Measurements from ENCODE around the gene CACNG6.

DNA sequence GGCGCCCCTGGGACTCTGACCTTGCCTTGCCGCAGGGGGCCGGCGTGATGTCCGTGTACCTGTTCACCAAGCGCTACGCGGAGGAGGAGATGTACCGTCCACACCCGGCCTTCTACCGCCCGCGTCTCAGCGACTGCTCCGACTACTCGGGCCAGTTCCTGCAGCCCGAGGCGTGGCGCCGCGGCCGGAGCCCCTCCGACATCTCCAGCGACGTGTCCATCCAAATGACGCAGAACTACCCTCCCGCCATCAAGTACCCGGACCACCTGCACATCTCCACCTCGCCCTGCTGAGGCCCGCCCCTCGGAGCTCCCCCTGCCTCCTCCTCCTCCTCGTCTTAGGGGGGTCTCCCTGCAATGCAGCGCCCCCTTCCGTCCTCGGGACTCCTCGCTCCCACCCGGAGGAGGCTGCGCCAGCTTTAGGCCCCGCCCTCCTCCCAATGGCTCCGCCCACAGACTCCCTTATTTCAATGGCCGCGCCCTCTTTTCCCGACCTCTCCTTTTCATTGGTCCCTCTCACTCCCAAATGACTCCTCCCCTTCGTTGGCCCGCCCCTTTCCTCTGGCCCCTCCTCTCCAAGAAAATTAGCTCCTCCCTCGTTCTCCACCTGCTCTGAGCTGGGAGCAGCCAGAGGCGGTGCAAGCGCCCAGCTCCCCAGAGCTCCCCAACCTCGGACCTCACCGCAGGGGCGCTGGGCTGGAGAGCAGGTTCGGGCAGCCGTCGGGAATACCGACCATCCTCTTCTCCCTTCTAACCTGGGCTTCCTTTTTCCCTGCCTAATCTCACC, 49.2 kb upstream of the CACNG6 start:
- TF ChIP-seq, protein P1, sequence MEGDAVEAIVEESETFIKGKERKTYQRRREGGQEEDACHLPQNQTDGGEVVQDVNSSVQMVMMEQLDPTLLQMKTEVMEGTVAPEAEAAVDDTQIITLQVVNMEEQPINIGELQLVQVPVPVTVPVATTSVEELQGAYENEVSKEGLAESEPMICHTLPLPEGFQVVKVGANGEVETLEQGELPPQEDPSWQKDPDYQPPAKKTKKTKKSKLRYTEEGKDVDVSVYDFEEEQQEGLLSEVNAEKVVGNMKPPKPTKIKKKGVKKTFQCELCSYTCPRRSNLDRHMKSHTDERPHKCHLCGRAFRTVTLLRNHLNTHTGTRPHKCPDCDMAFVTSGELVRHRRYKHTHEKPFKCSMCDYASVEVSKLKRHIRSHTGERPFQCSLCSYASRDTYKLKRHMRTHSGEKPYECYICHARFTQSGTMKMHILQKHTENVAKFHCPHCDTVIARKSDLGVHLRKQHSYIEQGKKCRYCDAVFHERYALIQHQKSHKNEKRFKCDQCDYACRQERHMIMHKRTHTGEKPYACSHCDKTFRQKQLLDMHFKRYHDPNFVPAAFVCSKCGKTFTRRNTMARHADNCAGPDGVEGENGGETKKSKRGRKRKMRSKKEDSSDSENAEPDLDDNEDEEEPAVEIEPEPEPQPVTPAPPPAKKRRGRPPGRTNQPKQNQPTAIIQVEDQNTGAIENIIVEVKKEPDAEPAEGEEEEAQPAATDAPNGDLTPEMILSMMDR (IDR thresholded peaks at IDR 0.05): no peak
- TF ChIP-seq POLR2A (IDR thresholded peaks at IDR 0.05): no peak
